ENCODE data around the gene RDH16. TPM values are rescaled to one million over a fixed set of nuclear protein-coding genes. Genes with fewer than 3 reads are reported as not detected.
"Not testable (repeated sequence)": the region's sequence is repeated elsewhere in the genome, so short reads cannot be mapped to it uniquely, and the experiment has no call there.

The RDH16 gene
- total RNA-seq, 2 experiments from 2014 or later: 0.30 to 0.34 TPM

DNA sequence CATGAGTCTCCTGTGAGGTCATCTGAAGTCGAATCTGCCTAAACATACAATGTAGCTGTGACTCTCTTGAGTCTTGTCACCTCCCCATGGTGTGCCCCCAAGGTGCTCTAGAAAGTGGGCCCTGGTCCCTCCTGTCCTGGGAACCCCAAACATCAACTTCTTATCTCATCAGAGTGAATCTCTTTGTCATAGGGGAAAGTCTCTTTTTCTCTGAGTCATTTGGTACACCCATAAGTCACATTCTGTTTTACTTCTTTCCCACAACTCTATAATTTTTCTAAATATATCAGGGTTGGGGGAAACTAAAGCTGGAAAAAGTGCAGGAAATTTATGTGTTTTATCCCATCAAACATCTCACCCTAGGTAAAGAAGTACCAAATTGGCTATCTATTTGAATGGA, 36.1 kb downstream of the RDH16 start:
- Histone ChIP-seq H3K4me1 (ENCODE audit: insufficient read depth, low read length) (no peaks in the 10 kb centered on the region), H3K27ac (ENCODE audit: low read depth in 1 of 2, low read length in 2 of 2) (no peak overlapping the region), H3K36me3 (ENCODE audit: insufficient read depth, low read length) (no peaks in the 10 kb centered on the region), H3K9me3 (ENCODE audit: control insufficient read depth in 1 of 2, insufficient read depth in 1 of 2, low read length in 2 of 2) (peaks cover 0 to 10% of the 10 kb centered on the region in 2 experiments), H3K27me3 (ENCODE audit: control insufficient read depth in 1 of 2, insufficient read depth in 2 of 2, low read length in 2 of 2) (peaks cover 0 to 9% of the 10 kb centered on the region in 2 experiments), H3K4me3 (ENCODE audit: low read length) (no peak overlapping the region)
- CTCF ChIA-PET: no interaction called here
- no peak for ATAC-seq (ENCODE audit: poor library complexity)
- Mint-ChIP-seq H3K9me3 (peaks cover 9% of the 10 kb centered on the region), H3K4me3 (no peak overlapping the region), H3K27me3 (peaks cover 5% of the 10 kb centered on the region), H3K36me3 (ENCODE audit: low read depth) (no peaks in the 10 kb centered on the region), H3K27ac (no peak overlapping the region), H3K4me1 (ENCODE audit: low read depth) (no peaks in the 10 kb centered on the region)
- no peak for DNase-seq
- TF ChIP-seq, protein P1, sequence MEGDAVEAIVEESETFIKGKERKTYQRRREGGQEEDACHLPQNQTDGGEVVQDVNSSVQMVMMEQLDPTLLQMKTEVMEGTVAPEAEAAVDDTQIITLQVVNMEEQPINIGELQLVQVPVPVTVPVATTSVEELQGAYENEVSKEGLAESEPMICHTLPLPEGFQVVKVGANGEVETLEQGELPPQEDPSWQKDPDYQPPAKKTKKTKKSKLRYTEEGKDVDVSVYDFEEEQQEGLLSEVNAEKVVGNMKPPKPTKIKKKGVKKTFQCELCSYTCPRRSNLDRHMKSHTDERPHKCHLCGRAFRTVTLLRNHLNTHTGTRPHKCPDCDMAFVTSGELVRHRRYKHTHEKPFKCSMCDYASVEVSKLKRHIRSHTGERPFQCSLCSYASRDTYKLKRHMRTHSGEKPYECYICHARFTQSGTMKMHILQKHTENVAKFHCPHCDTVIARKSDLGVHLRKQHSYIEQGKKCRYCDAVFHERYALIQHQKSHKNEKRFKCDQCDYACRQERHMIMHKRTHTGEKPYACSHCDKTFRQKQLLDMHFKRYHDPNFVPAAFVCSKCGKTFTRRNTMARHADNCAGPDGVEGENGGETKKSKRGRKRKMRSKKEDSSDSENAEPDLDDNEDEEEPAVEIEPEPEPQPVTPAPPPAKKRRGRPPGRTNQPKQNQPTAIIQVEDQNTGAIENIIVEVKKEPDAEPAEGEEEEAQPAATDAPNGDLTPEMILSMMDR (IDR thresholded peaks at IDR 0.05): no peak
- intact Hi-C loops (cut with DNase I, micrococcal nuclease): no loop called here
- POLR2A ChIA-PET: no interaction called here

DNA sequence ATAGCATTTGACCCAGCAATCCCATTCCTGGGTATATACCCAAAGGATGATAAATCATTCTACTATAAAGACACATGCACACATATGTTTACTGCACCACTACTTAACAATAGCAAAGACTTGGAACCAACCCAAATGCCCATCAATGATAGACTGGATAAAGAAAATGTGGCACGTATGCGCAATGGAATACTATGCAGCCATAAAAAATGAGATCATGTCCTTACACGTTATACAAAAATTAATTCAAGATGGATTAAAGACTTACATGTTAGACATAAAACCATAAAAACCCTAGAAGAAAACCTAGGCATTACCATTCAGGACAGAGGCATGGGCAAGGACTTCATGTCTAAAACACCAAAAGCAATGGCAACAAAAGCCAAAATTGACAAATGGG, 39.3 kb downstream of the RDH16 start:
- H3K4me3 ChIP-seq (ENCODE audit: low read length); H3K4me1 ChIP-seq (ENCODE audit: insufficient read depth, low read length); H3K4me3 Mint-ChIP-seq; H3K4me1 Mint-ChIP-seq (ENCODE audit: low read depth); intact Hi-C loops (cut with DNase I, micrococcal nuclease); H3K27ac Mint-ChIP-seq; DNase-seq; POLR2A ChIA-PET; H3K9me3 ChIP-seq (ENCODE audit: control insufficient read depth in 1 of 2, insufficient read depth in 1 of 2, low read length in 2 of 2); H3K27me3 Mint-ChIP-seq; H3K27ac ChIP-seq (ENCODE audit: low read depth in 1 of 2, low read length in 2 of 2); CTCF ChIA-PET; H3K9me3 Mint-ChIP-seq; ATAC-seq (ENCODE audit: poor library complexity); H3K36me3 ChIP-seq (ENCODE audit: insufficient read depth, low read length); H3K36me3 Mint-ChIP-seq (ENCODE audit: low read depth): not testable (repeated sequence)
- peaks cover 0 to 13% of the 10 kb centered on the region in 2 experiments for H3K27me3 ChIP-seq (ENCODE audit: control insufficient read depth in 1 of 2, insufficient read depth in 2 of 2, low read length in 2 of 2)

DNA sequence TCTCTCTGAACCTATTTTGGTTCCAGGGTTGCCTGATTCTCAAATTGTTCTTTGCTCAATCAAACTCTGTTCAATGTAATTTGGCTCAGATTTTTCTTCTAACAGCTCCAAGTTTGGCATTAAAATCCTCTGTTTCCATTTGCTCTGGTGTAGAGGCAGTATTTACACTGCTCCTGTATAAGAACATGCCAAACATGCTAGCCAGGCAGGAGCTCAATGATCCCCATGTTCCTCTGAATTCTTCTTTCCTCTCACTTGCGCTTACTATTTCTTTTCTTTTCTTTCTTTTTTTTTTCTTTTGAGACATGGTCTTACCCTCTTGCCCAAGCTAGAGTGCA, 40.4 kb downstream of the RDH16 start:
- peaks cover 9% of the 10 kb centered on the region for H3K9me3 Mint-ChIP-seq
- H3K27me3 Mint-ChIP-seq: peaks cover 6% of the 10 kb centered on the region
- H3K4me3 Mint-ChIP-seq: no peak overlapping the region
- intact Hi-C loops (cut with DNase I, micrococcal nuclease): no loop called here
- H3K4me1 ChIP-seq (ENCODE audit: insufficient read depth, low read length): no peaks in the 10 kb centered on the region
- peaks cover 0 to 13% of the 10 kb centered on the region in 2 experiments for H3K27me3 ChIP-seq (ENCODE audit: control insufficient read depth in 1 of 2, insufficient read depth in 2 of 2, low read length in 2 of 2)
- POLR2A ChIA-PET: no interaction called here
- no peak overlapping the region for H3K27ac Mint-ChIP-seq
- no peak overlapping the region for H3K27ac ChIP-seq (ENCODE audit: low read depth in 1 of 2, low read length in 2 of 2)
- H3K4me3 ChIP-seq (ENCODE audit: low read length): no peak overlapping the region
- TF ChIP-seq, protein P1 (IDR thresholded peaks at IDR 0.05): no peak
- H3K9me3 ChIP-seq (ENCODE audit: control insufficient read depth in 1 of 2, insufficient read depth in 1 of 2, low read length in 2 of 2): peaks cover 0 to 10% of the 10 kb centered on the region in 2 experiments
- no peaks in the 10 kb centered on the region for H3K36me3 Mint-ChIP-seq (ENCODE audit: low read depth)
- CTCF ChIA-PET: no interaction called here
- ATAC-seq (ENCODE audit: poor library complexity): no peak
- DNase-seq: no peak
- no peaks in the 10 kb centered on the region for H3K36me3 ChIP-seq (ENCODE audit: insufficient read depth, low read length)
- no peaks in the 10 kb centered on the region for H3K4me1 Mint-ChIP-seq (ENCODE audit: low read depth)

DNA sequence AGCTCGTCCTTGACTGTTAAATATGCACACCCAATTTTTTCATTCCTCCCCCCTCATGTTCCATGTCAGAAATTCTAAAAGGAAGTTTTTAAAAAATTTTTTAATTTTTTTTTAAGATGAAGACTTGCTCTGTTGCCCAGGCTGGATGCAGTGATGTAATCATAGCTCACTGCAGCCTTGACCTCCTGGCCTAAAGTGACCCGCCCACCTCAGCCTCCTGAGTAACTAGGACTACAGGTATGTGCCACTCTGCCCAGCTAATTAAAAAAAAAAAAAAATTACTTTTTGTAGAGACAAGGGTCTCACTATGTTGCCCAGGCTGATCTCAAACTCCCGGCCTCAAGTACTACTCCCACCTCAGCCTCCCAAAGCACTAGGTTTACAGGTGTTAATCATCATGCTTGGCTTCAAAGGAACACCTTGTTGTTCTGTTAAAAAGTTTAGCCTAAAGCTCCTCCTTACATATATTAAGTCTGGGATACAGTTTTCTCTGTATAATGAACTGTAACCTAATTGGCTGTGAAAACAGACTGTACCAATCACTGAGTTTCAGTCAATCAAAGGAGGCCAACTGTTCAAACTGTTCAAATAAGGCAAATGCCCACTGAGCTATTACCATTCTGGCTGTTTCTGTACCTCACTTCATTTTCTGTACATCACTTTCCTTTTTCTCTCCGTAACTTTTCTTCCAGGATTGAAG, 41.0 kb downstream of the RDH16 start:
- POLR2A ChIA-PET: no interaction called here
- no peaks in the 10 kb centered on the region for H3K36me3 ChIP-seq (ENCODE audit: insufficient read depth, low read length)
- ATAC-seq (ENCODE audit: poor library complexity) (no peak), DNase-seq (no peak)
- no peaks in the 10 kb centered on the region for H3K4me1 ChIP-seq (ENCODE audit: insufficient read depth, low read length)
- Mint-ChIP-seq H3K4me1 (ENCODE audit: low read depth) (no peaks in the 10 kb centered on the region), H3K27ac (no peak overlapping the region), H3K9me3 (peaks cover 9% of the 10 kb centered on the region), H3K27me3 (peaks cover 10% of the 10 kb centered on the region), H3K4me3 (no peak overlapping the region), H3K36me3 (ENCODE audit: low read depth) (no peaks in the 10 kb centered on the region)
- H3K27ac ChIP-seq (ENCODE audit: low read depth in 1 of 2, low read length in 2 of 2): no peak overlapping the region
- H3K4me3 ChIP-seq (ENCODE audit: low read length): no peak overlapping the region
- TF ChIP-seq, protein P1 (IDR thresholded peaks at IDR 0.05): no peak
- H3K9me3 ChIP-seq (ENCODE audit: control insufficient read depth in 1 of 2, insufficient read depth in 1 of 2, low read length in 2 of 2): peaks cover 0 to 10% of the 10 kb centered on the region in 2 experiments
- peaks cover 0 to 13% of the 10 kb centered on the region in 2 experiments for H3K27me3 ChIP-seq (ENCODE audit: control insufficient read depth in 1 of 2, insufficient read depth in 2 of 2, low read length in 2 of 2)
- CTCF ChIA-PET: no interaction called here
- intact Hi-C loops (cut with DNase I, micrococcal nuclease): no loop called here
